ENCODE data around the gene C20orf204.
A peak's percentile ranks its signal among the peaks of the same experiment; 100 is the strongest.

The C20orf204 gene

GRCh38 chr20:64071341-64072332 is 35.7 kb downstream of the C20orf204 start:
- DNase-seq (ENCODE audit: low spot score) = no peak

- DNase-seq (ENCODE audit: low spot score) = no peak
Measured at GRCh38 chr20:64072498-64073063, 36.6 kb downstream of the C20orf204 start.

GRCh38 chr20:64073476-64074183 is 37.6 kb downstream of the C20orf204 start:
- no peak for DNase-seq (ENCODE audit: low spot score)

GRCh38 chr20:64074184-64074789 is 38.3 kb downstream of the C20orf204 start:
- no peak for DNase-seq (ENCODE audit: low spot score)

GRCh38 chr20:64074963-64075362 is 39.0 kb downstream of the C20orf204 start:
- DNase-seq (ENCODE audit: low spot score) = no peak

GRCh38 chr20:64075556-64075955 is 39.6 kb downstream of the C20orf204 start:
- DNase-seq (ENCODE audit: low spot score) = no peak

GRCh38 chr20:64076061-64076997 is 40.3 kb downstream of the C20orf204 start:
- DNase-seq (ENCODE audit: low spot score) = no peak

GRCh38 chr20:64077094-64077493 is 41.1 kb downstream of the C20orf204 start:
- DNase-seq (ENCODE audit: low spot score) = no peak

GRCh38 chr20:64077541-64077875 is 41.5 kb downstream of the C20orf204 start:
- no peak for DNase-seq (ENCODE audit: low spot score)

- no peak for DNase-seq (ENCODE audit: low spot score)
Measured at GRCh38 chr20:64077876-64078551, 42.0 kb downstream of the C20orf204 start.

- DNase-seq (ENCODE audit: low spot score) = no peak
Measured at GRCh38 chr20:64078934-64079272, 42.9 kb downstream of the C20orf204 start.

GRCh38 chr20:64079273-64080012 is 43.5 kb downstream of the C20orf204 start, which contains the start of gene RGS19:
RGS19 (minus strand) TSS chr20:64079518; CDS start chr20:64076886, 2,632 bp downstream.
- DNase-seq (ENCODE audit: low spot score) = peak; percentile 73

GRCh38 chr20:64080013-64080812 is 44.2 kb downstream of the C20orf204 start, which contains the start of gene OPRL1:
OPRL1 (plus strand) TSS chr20:64080082; CDS start chr20:64092721, 12,639 bp downstream.
- DNase-seq (ENCODE audit: low spot score) = peak; percentile 42

- no peak for DNase-seq (ENCODE audit: low spot score)
Measured at GRCh38 chr20:64080813-64081623, 45.0 kb downstream of the C20orf204 start.

GRCh38 chr20:64081624-64081964 is 45.6 kb downstream of the C20orf204 start:
- DNase-seq (ENCODE audit: low spot score) = no peak

- DNase-seq (ENCODE audit: low spot score) = no peak
Measured at GRCh38 chr20:64082126-64082731, 46.2 kb downstream of the C20orf204 start.

GRCh38 chr20:64082820-64083377 is 46.9 kb downstream of the C20orf204 start:
- DNase-seq (ENCODE audit: low spot score) = no peak
